Keratinocyte (primary cell): ENCODE measurements around the gene CYP4V2. TPM values are rescaled to one million over a fixed set of nuclear protein-coding genes. Genes with fewer than 3 reads are reported as not detected.

Experiments
- DNase-seq: peaks from one replicate; pipeline ENCODE4 v3.0.0-alpha.2; 2011; ENCODE audit warnings: low read depth, missing footprints, low spot score
- FAIRE-seq: peaks from 2 replicates; lab custom pipeline; 2011; peaks lifted over from hg19 to GRCh38; lab: Jason Lieb, UNC
- H2AFZ ChIP-seq: 2 replicates; pipeline ENCODE4 v1.6.0; 2012; ENCODE audit warnings: low read length, control low read depth, inconsistent platforms; ENCODE audit not compliant: control insufficient read depth
- H3K27ac ChIP-seq: 2 replicates; pipeline ENCODE4 v1.5.1; 2011; ENCODE audit warnings: low read length; ENCODE audit not compliant: control insufficient read depth, insufficient read depth
- H3K27me3 ChIP-seq: 3 replicates; pipeline ENCODE4 v1.6.0; 2011; ENCODE audit warnings: low read length; ENCODE audit not compliant: control insufficient read depth, insufficient read depth; ENCODE audit errors: extremely low read depth
- H3K36me3 ChIP-seq, 2 experiments: 2 replicates in 1 of 2; 3 replicates in 1 of 2; pipeline ENCODE4 v1.5.1; 2011; ENCODE audit warnings: low read length in 2 of 2, mild to moderate bottlenecking in 1 of 2; ENCODE audit not compliant: control insufficient read depth in 2 of 2, insufficient read depth in 2 of 2; ENCODE audit errors: extremely low read depth in 1 of 2
- H3K4me1 ChIP-seq: 3 replicates; pipeline ENCODE4 v1.5.1; 2011; ENCODE audit warnings: low read length; ENCODE audit not compliant: control insufficient read depth, insufficient read depth; ENCODE audit errors: extremely low read depth
- H3K4me2 ChIP-seq: 3 replicates; pipeline ENCODE4 v1.6.0; 2011; ENCODE audit warnings: low read depth, low read length; ENCODE audit not compliant: control insufficient read depth, insufficient read depth; ENCODE audit errors: extremely low read depth
- H3K4me3 ChIP-seq, 3 experiments: fragments of 200-600 bp in 1 of 3; sonication (generic) in 1 of 3; 2 replicates in 2 of 3; 3 replicates in 1 of 3; pipeline ENCODE4 v1.5.1; 2011 to 2016; ENCODE audit warnings: low read length in 3 of 3, mild to moderate bottlenecking in 3 of 3, control low read depth in 2 of 3, inconsistent platforms in 1 of 3, low read depth in 1 of 3, mixed read lengths in 1 of 3, mixed run types in 1 of 3, moderate library complexity in 1 of 3; ENCODE audit not compliant: control insufficient read depth in 2 of 3, insufficient read depth in 2 of 3; ENCODE audit errors: extremely low read depth in 1 of 3
- H3K79me2 ChIP-seq: 2 replicates; pipeline ENCODE4 v1.6.0; 2012; ENCODE audit warnings: low read length; ENCODE audit not compliant: control insufficient read depth, insufficient read depth
- H3K9ac ChIP-seq: 3 replicates; pipeline ENCODE4 v1.6.0; 2011; ENCODE audit warnings: low read length; ENCODE audit not compliant: control insufficient read depth, insufficient read depth; ENCODE audit errors: extremely low read depth
- H3K9me1 ChIP-seq: 3 replicates; pipeline ENCODE4 v1.6.0; 2011; ENCODE audit warnings: low read length; ENCODE audit not compliant: control insufficient read depth, insufficient read depth; ENCODE audit errors: extremely low read depth
- H3K9me3 ChIP-seq: 2 replicates; pipeline ENCODE4 v1.5.1; 2012; ENCODE audit warnings: low read depth, low read length; ENCODE audit not compliant: control insufficient read depth
- H4K20me1 ChIP-seq: 3 replicates; pipeline ENCODE4 v1.6.0; 2011; ENCODE audit warnings: low read length; ENCODE audit not compliant: control insufficient read depth, insufficient read depth; ENCODE audit errors: extremely low read depth
- EZH2 ChIP-seq: IDR thresholded peaks from one replicate; pipeline ENCODE4 v1.6.1; 2012; ENCODE audit warnings: inconsistent platforms, mild to moderate bottlenecking, low read length, moderate library complexity
- dilution Hi-C: fragments of 300-500 bp; cut with MboI; formaldehyde crosslinking; loops from one replicate; pipeline ENCODE4 v1.7.0; 2020; ENCODE audit warnings: low sequenced_read_pairs; ENCODE audit not compliant: extremely low pct_ligation_motif_present
- polyA plus RNA-seq, 5 experiments: library from polyadenylated mRNA; depleted of rRNA in 3 of 5; stranded (reverse) in 3 of 5; stranded (forward) in 1 of 5; unstranded in 1 of 5; fragments of >200 nt; gene quantifications; 1 replicate in 1 of 5; 2 replicates in 3 of 5; 3 replicates in 1 of 5; pipeline versions ENCODE4 v1.2.1 to v1.2.3, GENCODE V29; 2011 to 2012; ENCODE audit warnings: missing spikeins in 2 of 5, low read depth in 1 of 5, low replicate concordance in 1 of 5
- TF ChIP-seq, protein P1 (sequence below), 3 experiments: IDR thresholded peaks in 1 of 3; conservative IDR thresholded peaks in 1 of 3; optimal IDR thresholded peaks in 1 of 3; 2 replicates in 2 of 3; 3 replicates in 1 of 3; pipeline versions ENCODE3 to v1.5.1; 2011; ENCODE audit warnings: low read length in 3 of 3, mild to moderate bottlenecking in 3 of 3, moderate library complexity in 2 of 3, control low read depth in 1 of 3, inconsistent platforms in 1 of 3; ENCODE audit not compliant: insufficient read depth in 2 of 3; ENCODE audit errors: extremely low read depth in 1 of 3

Gene CYP4V2
- polyA plus RNA-seq, 1 donor (not counting 4 experiments of a cell fraction or from before 2014, with no cell fraction given): 8.8 TPM

DNA sequence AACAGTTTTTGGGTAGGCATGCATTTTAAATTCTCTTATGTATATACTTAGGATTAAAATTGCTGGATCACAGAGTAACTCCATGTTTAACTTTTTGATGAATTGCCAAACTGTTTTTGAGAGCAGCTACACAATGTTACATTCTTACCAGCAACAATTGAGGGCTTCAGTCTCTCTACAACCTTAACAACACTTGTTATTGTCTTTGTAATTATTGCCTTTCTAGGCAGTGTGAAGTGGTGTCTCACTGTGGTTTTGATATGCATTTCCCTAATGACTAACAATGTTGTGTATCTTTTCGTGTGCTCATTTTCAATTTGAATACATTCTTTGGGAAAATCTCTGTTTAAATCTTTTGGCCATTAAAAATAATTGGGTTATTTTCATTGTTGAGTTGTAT lies 57.3 kb downstream of the CYP4V2 start:
- Histone ChIP-seq H3K79me2 (no peaks in the 10 kb centered on the region), H3K4me2 (no peak overlapping the region), H3K9ac (no peak overlapping the region), H3K4me1 (no peaks in the 10 kb centered on the region), H3K27ac (no peak overlapping the region), H3K9me3 (no peaks in the 10 kb centered on the region), H2AFZ (no peak overlapping the region), H3K36me3 (no peaks in the 10 kb centered on the region), H4K20me1 (no peaks in the 10 kb centered on the region), H3K9me1 (no peaks in the 10 kb centered on the region), H3K4me3 (no peak overlapping the region), H3K27me3 (no peaks in the 10 kb centered on the region)
- TF ChIP-seq, protein P1, sequence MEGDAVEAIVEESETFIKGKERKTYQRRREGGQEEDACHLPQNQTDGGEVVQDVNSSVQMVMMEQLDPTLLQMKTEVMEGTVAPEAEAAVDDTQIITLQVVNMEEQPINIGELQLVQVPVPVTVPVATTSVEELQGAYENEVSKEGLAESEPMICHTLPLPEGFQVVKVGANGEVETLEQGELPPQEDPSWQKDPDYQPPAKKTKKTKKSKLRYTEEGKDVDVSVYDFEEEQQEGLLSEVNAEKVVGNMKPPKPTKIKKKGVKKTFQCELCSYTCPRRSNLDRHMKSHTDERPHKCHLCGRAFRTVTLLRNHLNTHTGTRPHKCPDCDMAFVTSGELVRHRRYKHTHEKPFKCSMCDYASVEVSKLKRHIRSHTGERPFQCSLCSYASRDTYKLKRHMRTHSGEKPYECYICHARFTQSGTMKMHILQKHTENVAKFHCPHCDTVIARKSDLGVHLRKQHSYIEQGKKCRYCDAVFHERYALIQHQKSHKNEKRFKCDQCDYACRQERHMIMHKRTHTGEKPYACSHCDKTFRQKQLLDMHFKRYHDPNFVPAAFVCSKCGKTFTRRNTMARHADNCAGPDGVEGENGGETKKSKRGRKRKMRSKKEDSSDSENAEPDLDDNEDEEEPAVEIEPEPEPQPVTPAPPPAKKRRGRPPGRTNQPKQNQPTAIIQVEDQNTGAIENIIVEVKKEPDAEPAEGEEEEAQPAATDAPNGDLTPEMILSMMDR (optimal IDR thresholded peaks at IDR 0.05 in 1 of 3, IDR thresholded peaks at IDR 0.05 in 1 of 3, conservative IDR thresholded peaks at IDR 0.05 in 1 of 3; ENCODE audit: extremely low read depth in 1 of 3, insufficient read depth in 2 of 3, low read length in 3 of 3): no peak
- no peak for TF ChIP-seq EZH2
- dilution Hi-C loops: no loop called here
- DNase-seq (no peak), FAIRE-seq (no peak)

DNA sequence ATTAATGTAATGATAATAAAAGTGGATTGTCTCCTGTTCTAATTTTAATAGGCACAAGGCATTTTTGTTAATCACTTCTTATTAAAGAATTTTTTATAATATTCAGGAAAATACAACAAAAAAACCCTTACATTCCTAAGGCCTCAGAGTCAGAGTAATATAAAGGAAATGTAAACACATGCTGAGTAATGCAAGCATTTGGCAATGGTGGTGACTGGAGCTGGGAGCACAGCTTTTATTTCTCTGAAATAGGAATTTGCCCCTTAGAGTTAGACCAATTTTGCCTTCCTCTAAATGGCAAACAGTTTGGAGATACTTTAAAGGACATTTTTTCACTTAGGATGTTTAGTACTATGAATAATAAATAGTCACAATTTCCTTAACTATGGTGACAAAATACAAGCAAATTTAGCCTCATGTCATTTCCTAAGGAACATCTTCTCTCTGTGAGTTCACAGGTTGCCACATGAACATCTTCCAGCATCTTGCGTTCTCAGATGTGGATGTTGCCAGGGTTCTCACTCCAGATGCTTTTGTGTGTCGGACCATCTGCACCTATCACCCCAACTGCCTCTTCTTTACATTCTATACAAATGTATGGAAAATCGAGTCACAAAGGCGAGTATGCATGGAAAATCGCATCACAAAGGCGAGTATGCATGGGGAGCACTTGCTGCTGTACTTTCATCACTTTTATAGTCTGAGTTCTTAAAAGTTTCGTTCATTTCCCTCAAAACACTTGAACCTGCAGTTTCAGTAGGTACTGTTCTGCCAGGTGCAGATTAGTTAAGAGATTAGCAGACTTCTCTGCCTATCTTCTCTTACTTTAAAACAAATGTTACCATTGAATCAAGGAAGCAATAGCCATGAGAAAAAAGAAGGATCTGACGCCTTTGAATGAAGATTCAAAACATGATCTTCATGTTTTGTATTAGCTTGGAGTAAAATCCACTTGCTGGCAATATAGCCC lies 58.7 kb downstream of the CYP4V2 start:
- no peak for TF ChIP-seq EZH2
- TF ChIP-seq, protein P1 (optimal IDR thresholded peaks at IDR 0.05 in 1 of 3, IDR thresholded peaks at IDR 0.05 in 1 of 3, conservative IDR thresholded peaks at IDR 0.05 in 1 of 3; ENCODE audit: extremely low read depth in 1 of 3, insufficient read depth in 2 of 3, low read length in 3 of 3): no peak
- FAIRE-seq (no peak), DNase-seq (no peak)
- Histone ChIP-seq H3K4me3 (no peak overlapping the region), H3K9me1 (no peaks in the 10 kb centered on the region), H3K9ac (no peak overlapping the region), H3K27ac (no peak overlapping the region), H3K27me3 (no peaks in the 10 kb centered on the region), H3K79me2 (no peaks in the 10 kb centered on the region), H4K20me1 (no peaks in the 10 kb centered on the region), H3K36me3 (no peaks in the 10 kb centered on the region), H3K4me2 (no peak overlapping the region), H3K4me1 (no peaks in the 10 kb centered on the region), H2AFZ (no peak overlapping the region), H3K9me3 (no peaks in the 10 kb centered on the region)
- dilution Hi-C loops: no loop called here
